Nephron (organoid): ENCODE results near the gene GNB1L.

Experiments used
- H3K27ac Mint-ChIP-seq, 3 experiments: 2 replicates each; pipeline ENCODE4 v1.8.0; 2020; ENCODE audit warnings: mixed read lengths in 3 of 3, mild to moderate bottlenecking in 2 of 3, moderate library complexity in 1 of 3
- H3K27me3 Mint-ChIP-seq: 2 replicates; pipeline ENCODE4 v1.8.0; 2021; ENCODE audit warnings: low read depth, mild to moderate bottlenecking, moderate library complexity, mixed read lengths
- H3K36me3 Mint-ChIP-seq: 2 replicates; pipeline ENCODE4 v1.8.0; 2020; ENCODE audit warnings: low read depth, mixed read lengths
- H3K4me1 Mint-ChIP-seq: 2 replicates; pipeline ENCODE4 v1.8.0; 2020; ENCODE audit warnings: mixed read lengths
- H3K4me3 Mint-ChIP-seq, 3 experiments: 2 replicates each; pipeline ENCODE4 v1.8.0; 2020; ENCODE audit warnings: mild to moderate bottlenecking in 3 of 3, mixed read lengths in 3 of 3, moderate library complexity in 2 of 3
- H3K9me3 Mint-ChIP-seq: 2 replicates; pipeline ENCODE4 v1.8.0; 2020; ENCODE audit warnings: mixed read lengths
- TF ChIP-seq, protein P1 (sequence below), 3 experiments: fragments of 200-600 bp; sonication (generic); IDR thresholded peaks; one replicate each; pipeline ENCODE4 v1.5.0; 2021; ENCODE audit warnings: antibody characterized with exemption in 3 of 3; ENCODE audit not compliant: unreplicated experiment in 3 of 3

Gene GNB1L

DNA sequence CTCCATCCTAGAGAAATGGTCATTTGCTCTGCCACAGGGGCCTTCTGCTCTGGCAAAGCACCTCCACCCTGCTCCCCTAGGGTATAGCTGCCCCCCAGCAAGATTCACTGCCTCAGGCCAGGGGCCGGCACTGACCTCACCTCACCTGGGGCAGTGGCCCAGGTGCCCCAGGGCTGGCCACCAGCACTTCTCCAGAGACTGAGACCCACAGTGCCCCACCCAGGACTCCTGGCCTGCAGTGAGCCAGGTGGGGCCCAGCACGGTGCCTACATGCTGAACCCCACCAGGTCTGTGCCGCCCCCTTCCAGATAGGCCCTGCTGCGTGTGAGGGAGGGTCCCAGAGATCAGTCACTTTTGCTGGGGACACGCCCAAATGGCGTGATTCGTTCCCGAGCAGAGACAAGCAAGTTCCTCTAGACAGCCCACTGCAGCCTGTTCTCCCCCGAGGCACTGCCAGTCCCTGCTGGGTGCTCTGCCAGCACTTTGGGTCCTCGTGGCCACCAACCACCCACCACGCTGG, 10.8 kb downstream of the GNB1L start:
- Mint-ChIP-seq H3K27ac (no peak overlapping the region), H3K4me3 (no peak overlapping the region), H3K4me1 (peaks cover 8% of the 10 kb centered on the region), H3K27me3 (peaks cover 7% of the 10 kb centered on the region), H3K36me3 (peaks cover 8% of the 10 kb centered on the region), H3K9me3 (no peaks in the 10 kb centered on the region)
- TF ChIP-seq, protein P1, sequence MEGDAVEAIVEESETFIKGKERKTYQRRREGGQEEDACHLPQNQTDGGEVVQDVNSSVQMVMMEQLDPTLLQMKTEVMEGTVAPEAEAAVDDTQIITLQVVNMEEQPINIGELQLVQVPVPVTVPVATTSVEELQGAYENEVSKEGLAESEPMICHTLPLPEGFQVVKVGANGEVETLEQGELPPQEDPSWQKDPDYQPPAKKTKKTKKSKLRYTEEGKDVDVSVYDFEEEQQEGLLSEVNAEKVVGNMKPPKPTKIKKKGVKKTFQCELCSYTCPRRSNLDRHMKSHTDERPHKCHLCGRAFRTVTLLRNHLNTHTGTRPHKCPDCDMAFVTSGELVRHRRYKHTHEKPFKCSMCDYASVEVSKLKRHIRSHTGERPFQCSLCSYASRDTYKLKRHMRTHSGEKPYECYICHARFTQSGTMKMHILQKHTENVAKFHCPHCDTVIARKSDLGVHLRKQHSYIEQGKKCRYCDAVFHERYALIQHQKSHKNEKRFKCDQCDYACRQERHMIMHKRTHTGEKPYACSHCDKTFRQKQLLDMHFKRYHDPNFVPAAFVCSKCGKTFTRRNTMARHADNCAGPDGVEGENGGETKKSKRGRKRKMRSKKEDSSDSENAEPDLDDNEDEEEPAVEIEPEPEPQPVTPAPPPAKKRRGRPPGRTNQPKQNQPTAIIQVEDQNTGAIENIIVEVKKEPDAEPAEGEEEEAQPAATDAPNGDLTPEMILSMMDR (IDR thresholded peaks at IDR 0.05; ENCODE audit: unreplicated experiment in 3 of 3): no peak

DNA sequence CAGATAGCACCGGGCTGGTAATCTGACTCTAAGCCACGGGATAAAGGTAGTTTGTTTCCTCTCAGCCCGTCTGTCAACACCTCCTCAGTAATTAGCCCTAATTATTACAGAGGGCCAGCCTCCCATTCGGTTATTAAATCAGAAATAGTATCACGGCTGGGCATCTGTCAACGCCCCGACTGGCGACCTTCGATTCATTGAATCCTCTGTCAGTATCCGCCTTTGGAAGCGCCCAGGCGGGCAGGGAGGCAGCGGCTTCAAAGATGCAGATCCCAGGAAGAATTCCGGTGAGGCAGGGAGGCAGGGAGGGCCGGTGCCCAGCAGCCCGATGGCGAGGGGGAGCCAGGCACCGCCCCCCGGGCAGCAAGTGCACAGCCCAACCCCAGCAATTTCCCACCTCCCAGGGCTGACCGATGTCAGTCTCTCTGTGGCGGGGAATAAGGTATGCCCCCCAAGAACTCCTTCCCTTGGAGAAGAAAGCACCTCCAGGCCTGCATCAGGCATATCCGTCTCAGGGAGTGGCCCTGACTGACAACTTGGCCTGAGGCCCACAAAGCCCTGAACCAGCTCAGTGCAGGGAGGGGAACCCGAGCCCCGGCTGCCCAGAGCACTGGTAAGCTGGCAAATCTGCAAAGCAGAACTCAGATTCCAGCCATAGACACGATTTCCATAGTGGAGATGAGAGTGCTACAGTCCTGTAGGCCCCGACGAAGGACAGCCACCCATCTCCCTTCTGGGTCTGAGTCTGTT, 11.4 kb downstream of the GNB1L start:
- H3K4me1 Mint-ChIP-seq: peaks cover 8% of the 10 kb centered on the region
- peaks cover 8% of the 10 kb centered on the region for H3K36me3 Mint-ChIP-seq
- H3K4me3 Mint-ChIP-seq: no peak overlapping the region
- H3K27ac Mint-ChIP-seq: no peak overlapping the region
- TF ChIP-seq, protein P1 (IDR thresholded peaks at IDR 0.05; ENCODE audit: unreplicated experiment in 3 of 3): no peak
- no peaks in the 10 kb centered on the region for H3K9me3 Mint-ChIP-seq
- H3K27me3 Mint-ChIP-seq: peaks cover 7% of the 10 kb centered on the region

DNA sequence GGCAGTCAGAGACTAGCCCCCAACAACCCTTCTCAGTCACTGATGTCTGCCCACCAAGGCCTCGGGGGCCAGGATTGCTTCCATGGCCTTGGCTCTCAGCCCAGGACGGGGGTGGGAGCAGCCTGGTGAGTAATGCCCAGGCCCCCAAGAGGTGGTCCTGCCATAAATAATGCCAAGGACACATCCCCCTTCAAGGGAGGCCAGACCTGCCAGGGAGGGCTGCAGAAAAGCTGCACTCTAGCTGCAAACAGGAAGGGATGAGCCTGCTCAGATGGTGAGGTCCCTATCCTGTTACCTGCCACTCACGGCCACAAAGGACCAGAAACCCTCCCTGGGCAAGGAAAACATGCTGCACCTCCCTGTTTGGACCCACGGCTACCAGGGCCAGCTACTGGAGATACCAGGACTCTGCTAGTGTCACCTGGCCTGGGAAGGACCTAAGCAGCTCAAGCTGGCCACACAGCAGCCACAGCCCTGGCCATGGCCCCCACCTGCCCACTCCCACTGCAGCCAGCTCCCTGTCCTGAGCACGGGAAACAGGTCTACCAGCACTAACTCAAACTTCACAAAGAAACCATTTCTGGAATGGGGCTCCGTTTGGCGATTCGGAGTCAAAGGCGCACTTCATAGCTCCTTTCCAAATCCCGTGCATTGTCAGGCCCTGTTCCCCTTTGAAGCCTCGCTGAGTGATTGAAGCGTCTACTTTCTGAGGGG, 12.1 kb downstream of the GNB1L start:
- Mint-ChIP-seq H3K36me3 (peaks cover 2% of the 10 kb centered on the region), H3K4me3 (no peak overlapping the region), H3K27ac (no peak overlapping the region), H3K27me3 (peaks cover 7% of the 10 kb centered on the region), H3K9me3 (no peaks in the 10 kb centered on the region), H3K4me1 (peaks cover 8% of the 10 kb centered on the region)
- TF ChIP-seq, protein P1 (IDR thresholded peaks at IDR 0.05; ENCODE audit: unreplicated experiment in 3 of 3): no peak

DNA sequence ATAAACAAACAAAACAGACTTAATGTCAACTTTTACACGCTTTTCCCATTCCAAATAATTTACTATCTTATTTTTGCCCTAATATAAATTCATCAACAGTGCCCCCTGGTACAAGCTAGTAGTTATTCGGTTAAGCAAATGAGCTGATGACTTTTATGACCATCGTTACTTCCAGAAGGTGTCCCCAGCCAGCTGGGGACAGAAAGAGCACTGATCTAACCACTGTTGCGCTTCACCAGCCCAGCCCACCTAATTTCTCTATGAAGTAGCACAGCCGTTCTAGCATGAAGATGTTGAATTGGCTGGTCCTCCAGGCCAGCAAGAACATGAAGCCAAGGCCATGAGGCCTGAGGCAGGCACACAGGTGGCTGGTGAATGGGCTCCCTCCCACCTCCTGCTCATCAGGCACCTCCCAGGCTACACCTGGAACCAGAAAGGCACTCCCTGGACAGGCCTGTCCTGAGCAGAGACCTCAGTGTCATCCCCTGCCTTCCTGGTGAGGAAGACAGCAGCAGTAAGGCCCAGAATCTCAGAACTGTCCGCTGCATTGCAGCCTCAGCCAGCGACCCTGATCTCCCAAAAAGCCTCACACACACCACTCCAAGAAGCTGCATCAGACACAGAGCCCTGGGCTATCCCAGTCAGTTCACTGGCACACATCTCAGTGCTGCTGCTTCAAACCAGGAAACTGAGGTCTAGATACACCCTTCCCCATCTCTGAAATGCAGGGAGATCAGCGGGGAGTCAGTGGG, 12.9 kb downstream of the GNB1L start:
- H3K36me3 Mint-ChIP-seq: no peaks in the 10 kb centered on the region
- peaks cover 7% of the 10 kb centered on the region for H3K27me3 Mint-ChIP-seq
- H3K4me1 Mint-ChIP-seq: peaks cover 8% of the 10 kb centered on the region
- H3K27ac Mint-ChIP-seq: no peak overlapping the region
- TF ChIP-seq, protein P1 (IDR thresholded peaks at IDR 0.05; ENCODE audit: unreplicated experiment in 3 of 3): no peak
- H3K9me3 Mint-ChIP-seq: no peaks in the 10 kb centered on the region
- H3K4me3 Mint-ChIP-seq: no peak overlapping the region

DNA sequence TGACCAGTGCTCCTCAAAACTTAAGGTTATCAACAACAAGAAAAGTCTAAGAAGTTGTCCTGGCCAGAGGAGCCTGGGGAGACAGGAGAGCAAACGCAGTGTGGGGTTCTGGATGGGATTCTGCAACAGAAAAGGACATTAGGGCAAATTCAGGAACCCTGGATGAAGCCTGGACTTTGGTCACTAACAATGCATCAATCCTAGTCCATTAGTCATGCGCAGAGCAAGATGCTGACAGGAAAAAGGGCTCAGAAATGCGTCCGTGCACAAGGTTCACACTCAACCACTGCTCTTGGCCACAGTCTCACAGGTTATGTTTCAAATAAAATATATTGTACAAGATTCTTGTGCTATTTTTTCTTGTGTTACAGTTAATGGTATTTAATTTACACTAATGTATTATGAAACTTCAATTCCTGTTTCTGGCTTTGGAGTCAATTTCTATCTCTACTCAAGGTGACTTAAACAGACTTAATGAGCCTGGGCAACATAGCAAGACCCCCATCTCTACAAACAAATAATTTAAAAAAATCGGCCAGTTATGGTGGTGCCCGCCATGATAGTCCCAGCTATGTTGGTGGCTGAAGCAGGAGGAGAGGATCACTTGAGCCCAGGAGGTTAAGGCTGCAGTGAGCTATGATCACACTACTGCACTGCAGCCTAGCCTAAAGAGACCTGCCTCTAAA, 13.6 kb downstream of the GNB1L start:
- H3K36me3 Mint-ChIP-seq: no peaks in the 10 kb centered on the region
- H3K4me3 Mint-ChIP-seq: no peak overlapping the region
- TF ChIP-seq, protein P1 (IDR thresholded peaks at IDR 0.05; ENCODE audit: unreplicated experiment in 3 of 3): no peak

More for the DNA sequence above, 13.6 kb downstream of the GNB1L start:
- no peaks in the 10 kb centered on the region for H3K9me3 Mint-ChIP-seq
- no peak overlapping the region for H3K27ac Mint-ChIP-seq
- peaks cover 8% of the 10 kb centered on the region for H3K4me1 Mint-ChIP-seq
- peaks cover 7% of the 10 kb centered on the region for H3K27me3 Mint-ChIP-seq
